DOHH2 (cell line): ENCODE measurements around the gene PC.

Experiments used
- EZH2phosphoT487 ChIP-seq: fragments of 200-600 bp; sonication (generic); IDR thresholded peaks from 2 replicates; pipeline ENCODE4 v1.6.1; 2017; ENCODE audit warnings: borderline replicate concordance, mild to moderate bottlenecking, antibody characterized with exemption, low read length, moderate library complexity, mixed read lengths
- TF ChIP-seq, protein P1 (sequence below): fragments of 200-600 bp; sonication (generic); IDR thresholded peaks from one replicate; pipeline ENCODE4 v1.5.1; 2014; ENCODE audit warnings: antibody characterized with exemption, mild to moderate bottlenecking, low read depth, low read length; ENCODE audit not compliant: poor library complexity, severe bottlenecking

DNA sequence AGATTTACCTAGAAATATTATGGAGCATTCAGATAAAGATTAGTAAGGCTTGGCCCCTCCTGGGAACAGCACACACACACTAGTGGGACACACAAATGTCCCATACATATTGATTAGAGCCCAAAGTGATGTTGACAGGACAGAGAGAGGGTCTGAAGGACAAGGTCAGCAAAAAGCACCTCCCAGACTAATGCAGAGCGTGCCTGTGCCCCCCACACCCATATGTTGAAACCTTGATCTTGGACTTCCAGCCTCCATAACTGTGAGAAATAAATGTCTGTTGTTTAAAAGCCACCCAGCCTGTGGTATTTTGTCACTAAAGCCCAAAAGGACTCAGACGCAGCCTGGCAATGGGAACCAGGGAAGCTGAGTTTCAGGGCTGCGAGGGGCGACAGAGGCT lies 73.7 kb downstream of the PC start:
- TF ChIP-seq, protein P1, sequence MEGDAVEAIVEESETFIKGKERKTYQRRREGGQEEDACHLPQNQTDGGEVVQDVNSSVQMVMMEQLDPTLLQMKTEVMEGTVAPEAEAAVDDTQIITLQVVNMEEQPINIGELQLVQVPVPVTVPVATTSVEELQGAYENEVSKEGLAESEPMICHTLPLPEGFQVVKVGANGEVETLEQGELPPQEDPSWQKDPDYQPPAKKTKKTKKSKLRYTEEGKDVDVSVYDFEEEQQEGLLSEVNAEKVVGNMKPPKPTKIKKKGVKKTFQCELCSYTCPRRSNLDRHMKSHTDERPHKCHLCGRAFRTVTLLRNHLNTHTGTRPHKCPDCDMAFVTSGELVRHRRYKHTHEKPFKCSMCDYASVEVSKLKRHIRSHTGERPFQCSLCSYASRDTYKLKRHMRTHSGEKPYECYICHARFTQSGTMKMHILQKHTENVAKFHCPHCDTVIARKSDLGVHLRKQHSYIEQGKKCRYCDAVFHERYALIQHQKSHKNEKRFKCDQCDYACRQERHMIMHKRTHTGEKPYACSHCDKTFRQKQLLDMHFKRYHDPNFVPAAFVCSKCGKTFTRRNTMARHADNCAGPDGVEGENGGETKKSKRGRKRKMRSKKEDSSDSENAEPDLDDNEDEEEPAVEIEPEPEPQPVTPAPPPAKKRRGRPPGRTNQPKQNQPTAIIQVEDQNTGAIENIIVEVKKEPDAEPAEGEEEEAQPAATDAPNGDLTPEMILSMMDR: no peak
- TF ChIP-seq EZH2phosphoT487: no peak
